Measurements from ENCODE around the gene SERAC1. TPM values are rescaled to one million over a fixed set of nuclear protein-coding genes. Genes with fewer than 3 reads are reported as not detected.
"Not testable (repeated sequence)": the region's sequence is repeated elsewhere in the genome, so short reads cannot be mapped to it uniquely, and the experiment has no call there.

Gene SERAC1
- polyA plus RNA-seq, 2 of the 4 experiments (the other 2 are of a cell fraction) = 5.1 to 6.7 TPM

DNA sequence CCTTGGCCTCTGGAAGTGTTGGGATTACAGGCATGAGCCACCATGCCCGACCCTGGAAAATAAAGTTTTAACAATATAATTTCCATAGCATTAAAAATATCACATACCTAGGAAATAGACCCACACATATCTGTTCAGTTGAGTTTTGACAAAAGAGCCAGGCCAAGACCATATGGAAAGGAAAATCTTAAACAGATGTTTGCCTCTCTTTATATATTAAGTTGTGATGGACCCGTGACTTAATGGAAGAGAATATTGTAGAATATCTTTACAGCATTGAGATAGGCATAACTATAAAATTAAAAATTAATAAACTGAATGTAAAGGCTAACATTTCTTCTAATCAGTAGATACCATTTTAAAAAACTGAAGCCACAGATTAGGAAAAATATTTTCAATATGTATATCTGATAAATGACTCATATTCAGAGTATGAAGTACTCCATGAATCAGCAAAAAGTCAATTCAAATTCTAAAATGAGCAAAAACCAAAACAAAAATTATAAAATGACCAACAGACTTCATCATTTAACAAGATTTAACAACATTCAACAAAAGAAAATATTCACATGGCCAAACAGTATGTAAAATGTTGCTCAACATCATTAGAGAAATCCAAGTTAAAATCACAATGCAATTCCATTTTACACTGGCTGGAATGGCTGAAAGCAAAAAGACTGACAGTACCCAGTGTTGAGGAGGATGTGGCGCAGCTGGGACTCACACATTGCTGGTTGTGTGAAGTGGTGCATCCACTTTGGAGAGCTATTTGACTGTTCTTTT lies 43.4 kb upstream of the SERAC1 start:
- FAIRE-seq (no peak), DNase-seq (ENCODE audit: low read depth in 1 of 2, low spot score in 1 of 2) (no peak), ATAC-seq (no peak)
- Histone ChIP-seq H3K4me2 (peak overlapping the region; percentile 15; the same call in 1 of the 3 replicates), H3K27ac (peak overlapping the region; percentile 47 to 77), H3K4me3 (no peak overlapping the region), H3K4me1 (peaks cover 10% of the 10 kb centered on the region; the same call in 2 of the 3 replicates), H3K9me3 (no peaks in the 10 kb centered on the region)
- POLR2A ChIA-PET = no interaction called here
- 76% methylated on average over 3 of the region's 3 CpGs for WGBS (ENCODE audit: missing lambda C conversion rate)
- TF ChIP-seq MAFK (IDR thresholded peaks at IDR 0.05; ENCODE audit: partially characterized antibody) = peak; percentile 74
- no peak for TF ChIP-seq FOSL2 (IDR thresholded peaks at IDR 0.05)
- peak; percentile 52; the same call in 1 of the 2 replicates for TF ChIP-seq FOSL2 (CRISPR knock-in tag; IDR thresholded peaks at IDR 0.05)
- no peak for TF ChIP-seq GATA3 (IDR thresholded peaks at IDR 0.05; ENCODE audit: borderline replicate concordance)
- CTCF ChIA-PET = interaction anchor here (1.6 to 1.7 kb wide), 2 partner anchors 9 to 10 kb away, joined by 7 to 10 read pairs; no protein-coding TSS in a partner anchor

DNA sequence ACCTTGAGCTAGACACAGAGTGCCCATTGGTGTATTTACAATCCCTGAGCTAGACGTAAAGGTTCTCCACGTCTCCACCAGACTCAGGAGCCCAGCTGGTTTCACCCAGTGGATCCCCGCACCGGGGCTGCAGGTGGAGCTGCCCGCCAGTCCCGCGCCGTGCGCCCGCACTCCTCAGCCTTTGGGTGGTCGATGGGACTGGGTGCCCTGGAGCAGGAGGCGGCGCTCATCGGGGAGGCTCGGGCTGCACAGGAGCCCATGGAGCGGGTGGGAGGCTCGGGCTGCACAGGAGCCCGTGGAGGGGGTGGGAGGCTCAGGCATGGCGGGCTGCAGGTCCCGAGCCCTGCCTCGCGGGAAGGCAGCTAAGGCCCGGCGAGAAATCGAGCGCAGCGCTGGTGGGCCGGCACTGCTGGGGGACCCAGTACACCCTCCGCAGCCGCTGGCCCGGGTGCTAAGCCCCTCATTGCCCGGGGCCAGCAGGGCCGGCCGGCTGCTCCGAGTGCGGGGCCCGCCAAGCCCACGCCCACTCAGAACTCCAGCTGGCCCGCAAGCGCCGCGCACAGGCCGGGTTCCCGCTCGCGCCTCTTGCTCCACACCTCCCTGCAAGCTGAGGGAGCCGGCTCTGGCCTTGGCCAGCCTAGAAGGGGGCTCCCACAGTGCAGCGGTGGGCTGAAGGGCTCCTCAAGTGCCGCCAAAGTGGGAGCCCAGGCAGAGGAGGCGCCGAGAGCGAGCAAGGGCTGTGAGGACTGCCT lies 41.7 kb upstream of the SERAC1 start:
- DNase-seq (ENCODE audit: low read depth in 1 of 2, low spot score in 1 of 2); ATAC-seq; FAIRE-seq; POLR2A ChIA-PET; H3K27ac ChIP-seq; H3K9me3 ChIP-seq; H3K4me3 ChIP-seq; H3K4me2 ChIP-seq: not testable (repeated sequence)
- peaks cover 10% of the 10 kb centered on the region; the same call in 2 of the 3 replicates for H3K4me1 ChIP-seq
- CTCF ChIA-PET = interaction anchor here (0.5 to 1.6 kb wide), 2 partner anchors 11 to 542 kb away, joined by 4 to 7 read pairs; no protein-coding TSS in a partner anchor
- WGBS (ENCODE audit: missing lambda C conversion rate) = 96% methylated on average over 15 of the region's 52 CpGs

DNA sequence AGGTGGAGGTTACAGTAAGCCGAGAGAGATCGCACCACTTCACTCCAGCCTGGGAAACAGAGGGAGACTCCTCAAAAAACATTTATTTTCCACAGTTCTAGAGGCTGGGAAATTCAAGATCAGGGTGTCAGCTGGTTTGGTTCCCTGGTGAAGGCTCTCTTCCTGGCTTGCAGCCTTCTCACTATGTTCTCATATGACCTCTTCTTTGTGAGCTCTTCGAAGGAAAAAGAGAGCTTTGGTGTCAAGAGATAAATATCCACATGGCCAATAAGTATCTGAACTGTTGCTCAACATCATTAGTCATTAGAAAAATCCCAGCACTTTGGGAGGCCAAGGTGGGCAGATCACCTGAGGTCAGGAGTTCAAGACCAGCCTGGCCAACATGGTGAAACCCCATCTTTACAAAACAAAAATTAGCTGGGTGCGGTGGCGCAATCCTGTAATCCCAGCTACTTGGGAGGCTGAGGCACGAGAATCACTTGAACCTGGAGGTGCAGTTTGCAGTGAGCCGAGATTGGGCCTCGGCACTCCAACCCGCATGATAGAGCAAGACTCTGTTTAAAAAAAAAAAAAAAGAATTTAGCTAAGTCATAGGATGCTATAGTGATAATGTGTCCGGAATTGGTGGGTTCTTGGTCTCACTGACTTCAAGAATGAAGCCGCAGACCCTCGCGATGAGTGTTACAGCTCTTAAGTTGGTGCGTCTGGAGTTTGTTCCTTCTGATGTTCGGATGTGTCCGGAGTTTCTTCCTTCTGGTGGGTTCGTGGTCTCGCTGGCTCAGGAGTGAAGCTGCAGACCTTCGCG lies 40.4 kb upstream of the SERAC1 start:
- H3K4me2 ChIP-seq; FAIRE-seq; H3K9me3 ChIP-seq; POLR2A ChIA-PET; DNase-seq (ENCODE audit: low read depth in 1 of 2, low spot score in 1 of 2); H3K27ac ChIP-seq; H3K4me3 ChIP-seq; ATAC-seq: not testable (repeated sequence)
- H3K4me1 ChIP-seq = peaks cover 10% of the 10 kb centered on the region; the same call in 2 of the 3 replicates
- CTCF ChIA-PET = interaction anchor here (0.6 to 1.5 kb wide), 4 partner anchors 16 to 483 kb away, joined by 3 to 4 read pairs (median 3); no protein-coding TSS in a partner anchor
- WGBS (ENCODE audit: missing lambda C conversion rate) = 89% methylated on average over 18 of the region's 20 CpGs

DNA sequence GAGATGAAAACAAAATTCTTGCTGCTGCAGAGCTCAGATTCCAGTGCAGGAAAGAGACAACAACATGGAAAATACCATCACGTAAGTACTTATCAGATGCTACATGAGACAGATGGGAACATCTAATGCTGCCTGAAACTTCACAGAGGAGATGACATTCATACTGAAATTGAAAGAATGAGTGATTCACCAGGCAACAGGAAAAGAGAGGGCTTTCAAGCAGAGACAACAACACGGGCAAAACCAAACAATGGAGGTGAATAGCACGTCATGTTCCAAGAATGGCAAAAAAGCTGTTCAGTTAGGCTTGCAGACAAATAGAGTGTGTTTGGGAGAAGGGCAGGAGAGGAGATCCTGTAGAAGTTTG lies 39.3 kb upstream of the SERAC1 start:
- TF ChIP-seq NFE2L2 (conservative IDR thresholded peaks at IDR 0.05; ENCODE audit: low read length) (no peak), EHMT2 (IDR thresholded peaks at IDR 0.05; ENCODE audit: low read depth) (no peak), ZFP36 (IDR thresholded peaks at IDR 0.05; ENCODE audit: borderline replicate concordance, partially characterized antibody) (no peak), BHLHE40 (IDR thresholded peaks at IDR 0.05; ENCODE audit: low read depth, low read length) (no peak), SMC3 (IDR thresholded peaks at IDR 0.05) (no peak), CHD4 (IDR thresholded peaks at IDR 0.05; ENCODE audit: borderline replicate concordance) (no peak)
- Histone ChIP-seq H3K4me2 (no peak overlapping the region), H3K4me1 (peaks cover 10% of the 10 kb centered on the region; the same call in 2 of the 3 replicates), H3K4me3 (no peak overlapping the region), H3K9me3 (no peaks in the 10 kb centered on the region), H3K27ac (no peak overlapping the region)
- 48% methylated on average over 3 of the region's 3 CpGs for WGBS (ENCODE audit: missing lambda C conversion rate)
- DNase-seq (ENCODE audit: low read depth in 1 of 2, low spot score in 1 of 2) = no peak
- CTCF ChIA-PET = interaction anchor here (0.8 to 1.5 kb wide), 3 partner anchors 14 to 398 kb away, joined by 3 to 4 read pairs (median 3); no protein-coding TSS in a partner anchor
- POLR2A ChIA-PET = no interaction called here
- no peak for FAIRE-seq
- no peak for ATAC-seq

DNA sequence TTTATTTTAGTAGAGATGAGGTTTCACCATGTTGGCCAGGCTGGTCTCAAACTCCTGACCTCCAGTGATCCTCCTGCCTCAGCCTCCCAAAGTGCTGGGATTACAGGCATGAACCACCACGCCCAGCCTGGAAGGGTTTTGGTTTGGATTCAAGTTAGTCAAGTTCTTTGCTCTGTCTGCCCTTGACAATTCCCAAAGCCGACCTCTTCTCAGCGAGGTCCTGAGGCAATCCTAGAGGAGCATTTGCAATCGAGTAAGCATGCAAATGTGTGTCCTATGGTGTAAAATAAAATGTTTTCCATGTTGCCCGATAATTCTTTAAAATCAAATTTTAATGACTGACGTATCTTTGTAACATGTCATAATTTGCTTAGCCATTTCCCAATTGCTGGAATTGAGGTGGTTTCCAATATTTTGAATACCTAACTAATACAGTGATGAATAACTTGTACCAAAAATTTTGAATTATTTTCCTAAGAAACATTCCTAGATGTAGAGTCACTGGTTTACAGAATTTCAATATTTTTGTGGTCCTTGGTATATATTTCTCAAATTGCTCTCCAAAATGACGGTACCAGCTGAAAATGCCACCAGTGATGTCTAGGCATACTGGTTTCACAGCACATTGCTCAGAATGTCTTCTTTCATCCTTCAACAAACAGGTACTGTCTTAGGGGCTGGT lies 38.8 kb upstream of the SERAC1 start:
- no peaks in the 10 kb centered on the region for H3K9me3 ChIP-seq
- CTCF ChIA-PET = interaction anchor here (0.7 to 1.7 kb wide), 5 partner anchors 9 to 484 kb away, joined by 3 to 7 read pairs (median 3); no protein-coding TSS in a partner anchor
- no peak for ATAC-seq
- POLR2A ChIA-PET = no interaction called here
- H3K4me1 ChIP-seq = peaks cover 8% of the 10 kb centered on the region; the same call in 2 of the 3 replicates
- no peak for DNase-seq (ENCODE audit: low read depth in 1 of 2, low spot score in 1 of 2)
- no peak overlapping the region for H3K27ac ChIP-seq
- no peak overlapping the region for H3K4me2 ChIP-seq
- 73% methylated on average over 7 of the region's 7 CpGs for WGBS (ENCODE audit: missing lambda C conversion rate)
- no peak overlapping the region for H3K4me3 ChIP-seq
- FAIRE-seq = no peak
- TF ChIP-seq RAD21 (conservative IDR thresholded peaks at IDR 0.05 in 1 of 2, IDR thresholded peaks at IDR 0.05 in 1 of 2) = no peak
- TF ChIP-seq CEBPB (IDR thresholded peaks at IDR 0.05) = no peak
- TF ChIP-seq EP300 (IDR thresholded peaks at IDR 0.05) = no peak
- TF ChIP-seq CBX8 (IDR thresholded peaks at IDR 0.05) = no peak
- no peak for TF ChIP-seq CHD4 (IDR thresholded peaks at IDR 0.05; ENCODE audit: borderline replicate concordance)
- TF ChIP-seq ZFP36 (IDR thresholded peaks at IDR 0.05; ENCODE audit: borderline replicate concordance, partially characterized antibody) = no peak
- TF ChIP-seq NR3C1 (IDR thresholded peaks at IDR 0.05) = no peak
- TF ChIP-seq GATA3 (IDR thresholded peaks at IDR 0.05; ENCODE audit: borderline replicate concordance) = no peak
- no peak for TF ChIP-seq TFCP2L1 (CRISPR knock-in tag; IDR thresholded peaks at IDR 0.05)
- no peak for TF ChIP-seq FOSB (CRISPR knock-in tag; IDR thresholded peaks at IDR 0.05)
- TF ChIP-seq, protein P1, sequence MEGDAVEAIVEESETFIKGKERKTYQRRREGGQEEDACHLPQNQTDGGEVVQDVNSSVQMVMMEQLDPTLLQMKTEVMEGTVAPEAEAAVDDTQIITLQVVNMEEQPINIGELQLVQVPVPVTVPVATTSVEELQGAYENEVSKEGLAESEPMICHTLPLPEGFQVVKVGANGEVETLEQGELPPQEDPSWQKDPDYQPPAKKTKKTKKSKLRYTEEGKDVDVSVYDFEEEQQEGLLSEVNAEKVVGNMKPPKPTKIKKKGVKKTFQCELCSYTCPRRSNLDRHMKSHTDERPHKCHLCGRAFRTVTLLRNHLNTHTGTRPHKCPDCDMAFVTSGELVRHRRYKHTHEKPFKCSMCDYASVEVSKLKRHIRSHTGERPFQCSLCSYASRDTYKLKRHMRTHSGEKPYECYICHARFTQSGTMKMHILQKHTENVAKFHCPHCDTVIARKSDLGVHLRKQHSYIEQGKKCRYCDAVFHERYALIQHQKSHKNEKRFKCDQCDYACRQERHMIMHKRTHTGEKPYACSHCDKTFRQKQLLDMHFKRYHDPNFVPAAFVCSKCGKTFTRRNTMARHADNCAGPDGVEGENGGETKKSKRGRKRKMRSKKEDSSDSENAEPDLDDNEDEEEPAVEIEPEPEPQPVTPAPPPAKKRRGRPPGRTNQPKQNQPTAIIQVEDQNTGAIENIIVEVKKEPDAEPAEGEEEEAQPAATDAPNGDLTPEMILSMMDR (IDR thresholded peaks at IDR 0.05) = no peak
- no peak for TF ChIP-seq MAFK (IDR thresholded peaks at IDR 0.05; ENCODE audit: partially characterized antibody)
- TF ChIP-seq CHD2 (IDR thresholded peaks at IDR 0.05; ENCODE audit: low read length, partially characterized antibody) = no peak
- TF ChIP-seq CBX2 (IDR thresholded peaks at IDR 0.05; ENCODE audit: borderline replicate concordance, low read depth) = no peak
- TF ChIP-seq TP53 (CRISPR knock-in tag; IDR thresholded peaks at IDR 0.05) = no peak

All from A549 (cell line).